Measurements from ENCODE around the gene CHD5. TPM values are rescaled to one million over a fixed set of nuclear protein-coding genes. Genes with fewer than 3 reads are reported as not detected.

Gene CHD5
- total and polyA plus RNA-seq, 4 donors = 0.10 to 0.55 (median 0.31) TPM

DNA sequence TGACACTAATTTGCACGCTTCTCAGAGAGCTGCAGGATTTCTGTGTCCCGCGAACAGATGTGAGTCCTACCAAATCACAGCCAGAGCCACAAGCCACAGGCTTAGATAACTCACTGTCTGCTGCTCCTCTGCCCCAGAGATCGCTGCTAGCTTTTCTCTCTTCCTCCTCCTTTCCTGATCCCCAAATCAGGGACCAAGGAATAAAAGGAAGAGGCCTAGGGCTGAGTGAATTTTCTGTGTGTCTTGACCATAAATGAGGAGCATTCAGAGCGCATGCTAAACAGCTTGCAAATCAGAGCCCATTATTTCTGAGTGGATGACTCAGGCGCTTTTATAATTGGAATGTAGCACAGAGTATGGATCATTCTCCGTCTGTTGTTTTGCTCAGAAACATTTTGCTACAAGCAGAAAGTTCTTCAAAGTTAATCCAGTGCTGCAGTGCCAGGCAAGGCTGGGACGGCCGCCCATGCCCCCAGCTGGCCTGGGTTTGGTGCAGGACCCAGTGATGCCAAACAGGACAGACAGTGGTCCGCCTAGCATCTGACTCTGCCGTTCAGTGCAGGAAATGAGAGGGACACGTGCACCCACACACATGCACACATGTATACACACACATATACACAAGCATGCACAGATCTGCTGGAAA is 96.2 kb downstream of the CHD5 start:
- peaks cover 0 to 9% (median 0%) of the 10 kb centered on the region in 4 donors for H3K36me3 ChIP-seq (ENCODE audit: control insufficient read depth in 4 of 4, insufficient read depth in 4 of 4, low read length in 4 of 4)
- DNase-seq (no peak), ATAC-seq (ENCODE audit: insufficient read depth, low FRiP score) (no peak)
- H3K9ac ChIP-seq (ENCODE audit: insufficient read depth in 1 of 2, low read length in 2 of 2) = no peak overlapping the region
- peaks cover 0 to 2% (median 0%) of the 10 kb centered on the region in 4 donors for H3K9me3 ChIP-seq (ENCODE audit: control insufficient read depth in 4 of 4, insufficient read depth in 3 of 4, low read length in 3 of 4)
- peaks cover 0 to 24% (median 2%) of the 10 kb centered on the region in 5 donors for H3K4me1 ChIP-seq (ENCODE audit: control insufficient read depth in 5 of 5, insufficient read depth in 5 of 5, low read length in 5 of 5)
- H3K27me3 ChIP-seq (ENCODE audit: control insufficient read depth in 3 of 3, insufficient read depth in 3 of 3, low read length in 2 of 3) = peaks cover 0 to 5% (median 0%) of the 10 kb centered on the region in 3 donors
- TF ChIP-seq, protein P1, sequence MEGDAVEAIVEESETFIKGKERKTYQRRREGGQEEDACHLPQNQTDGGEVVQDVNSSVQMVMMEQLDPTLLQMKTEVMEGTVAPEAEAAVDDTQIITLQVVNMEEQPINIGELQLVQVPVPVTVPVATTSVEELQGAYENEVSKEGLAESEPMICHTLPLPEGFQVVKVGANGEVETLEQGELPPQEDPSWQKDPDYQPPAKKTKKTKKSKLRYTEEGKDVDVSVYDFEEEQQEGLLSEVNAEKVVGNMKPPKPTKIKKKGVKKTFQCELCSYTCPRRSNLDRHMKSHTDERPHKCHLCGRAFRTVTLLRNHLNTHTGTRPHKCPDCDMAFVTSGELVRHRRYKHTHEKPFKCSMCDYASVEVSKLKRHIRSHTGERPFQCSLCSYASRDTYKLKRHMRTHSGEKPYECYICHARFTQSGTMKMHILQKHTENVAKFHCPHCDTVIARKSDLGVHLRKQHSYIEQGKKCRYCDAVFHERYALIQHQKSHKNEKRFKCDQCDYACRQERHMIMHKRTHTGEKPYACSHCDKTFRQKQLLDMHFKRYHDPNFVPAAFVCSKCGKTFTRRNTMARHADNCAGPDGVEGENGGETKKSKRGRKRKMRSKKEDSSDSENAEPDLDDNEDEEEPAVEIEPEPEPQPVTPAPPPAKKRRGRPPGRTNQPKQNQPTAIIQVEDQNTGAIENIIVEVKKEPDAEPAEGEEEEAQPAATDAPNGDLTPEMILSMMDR (IDR thresholded peaks at IDR 0.05; ENCODE audit: control extremely low read depth, extremely low read depth) = no peak
- H3K4me3 ChIP-seq = no peak overlapping the region
- no peak overlapping the region for H3K27ac ChIP-seq (ENCODE audit: low read depth in 1 of 2, low read length in 1 of 2)
- 69 to 76% methylated on average over 12 of the region's 12 CpGs for WGBS, 2 donors

- Histone ChIP-seq H3K9me3 (ENCODE audit: control insufficient read depth in 4 of 4, insufficient read depth in 3 of 4, low read length in 3 of 4) (peaks cover 0 to 2% (median 0%) of the 10 kb centered on the region in 4 donors), H3K4me3 (no peak overlapping the region), H3K27me3 (ENCODE audit: control insufficient read depth in 3 of 3, insufficient read depth in 3 of 3, low read length in 2 of 3) (peaks cover 0 to 6% (median 0%) of the 10 kb centered on the region in 3 donors), H3K27ac (ENCODE audit: low read depth in 1 of 2, low read length in 1 of 2) (no peak overlapping the region), H3K4me1 (ENCODE audit: control insufficient read depth in 5 of 5, insufficient read depth in 5 of 5, low read length in 5 of 5) (peaks cover 0 to 24% (median 2%) of the 10 kb centered on the region in 5 donors), H3K9ac (ENCODE audit: insufficient read depth in 1 of 2, low read length in 2 of 2) (no peak overlapping the region), H3K36me3 (ENCODE audit: control insufficient read depth in 4 of 4, insufficient read depth in 4 of 4, low read length in 4 of 4) (peaks cover 0 to 10% (median 0%) of the 10 kb centered on the region in 4 donors)
- ATAC-seq (ENCODE audit: insufficient read depth, low FRiP score) (no peak), DNase-seq (peak in 1 of 3 donors; percentile 21)
- 75 to 89% methylated on average over 18 of the region's 18 CpGs for WGBS, 2 donors
- TF ChIP-seq, protein P1 (IDR thresholded peaks at IDR 0.05; ENCODE audit: control extremely low read depth, extremely low read depth) = no peak
Observed at GRCh38 chr1:6083385-6083784, 96.7 kb downstream of the CHD5 start.

- DNase-seq = peak; percentile 70 to 88 (median 78)
- peaks cover 0 to 2% (median 0%) of the 10 kb centered on the region in 4 donors for H3K9me3 ChIP-seq (ENCODE audit: control insufficient read depth in 4 of 4, insufficient read depth in 3 of 4, low read length in 3 of 4)
- peaks cover 0 to 10% (median 0%) of the 10 kb centered on the region in 4 donors for H3K36me3 ChIP-seq (ENCODE audit: control insufficient read depth in 4 of 4, insufficient read depth in 4 of 4, low read length in 4 of 4)
- no peak overlapping the region for H3K4me3 ChIP-seq
- H3K9ac ChIP-seq (ENCODE audit: insufficient read depth in 1 of 2, low read length in 2 of 2) = no peak overlapping the region
- ATAC-seq (ENCODE audit: insufficient read depth, low FRiP score) = no peak
- WGBS, 2 donors = 50 to 63% methylated on average over 10 of the region's 10 CpGs
- peaks cover 0 to 24% (median 2%) of the 10 kb centered on the region in 5 donors for H3K4me1 ChIP-seq (ENCODE audit: control insufficient read depth in 5 of 5, insufficient read depth in 5 of 5, low read length in 5 of 5)
- H3K27me3 ChIP-seq (ENCODE audit: control insufficient read depth in 3 of 3, insufficient read depth in 3 of 3, low read length in 2 of 3) = peaks cover 0 to 13% (median 0%) of the 10 kb centered on the region in 3 donors
- no peak overlapping the region for H3K27ac ChIP-seq (ENCODE audit: low read depth in 1 of 2, low read length in 1 of 2)
- TF ChIP-seq, protein P1 (IDR thresholded peaks at IDR 0.05; ENCODE audit: control extremely low read depth, extremely low read depth) = no peak
Observed at GRCh38 chr1:6082430-6082971, 97.6 kb downstream of the CHD5 start.

Data from lung (tissue), 12 donors.